ENCODE data around the gene DPT. TPM values are rescaled to one million over a fixed set of nuclear protein-coding genes. Genes with fewer than 3 reads are reported as not detected.

Gene DPT
- total RNA-seq, 1 donor from 2014 or later, result not detected

DNA sequence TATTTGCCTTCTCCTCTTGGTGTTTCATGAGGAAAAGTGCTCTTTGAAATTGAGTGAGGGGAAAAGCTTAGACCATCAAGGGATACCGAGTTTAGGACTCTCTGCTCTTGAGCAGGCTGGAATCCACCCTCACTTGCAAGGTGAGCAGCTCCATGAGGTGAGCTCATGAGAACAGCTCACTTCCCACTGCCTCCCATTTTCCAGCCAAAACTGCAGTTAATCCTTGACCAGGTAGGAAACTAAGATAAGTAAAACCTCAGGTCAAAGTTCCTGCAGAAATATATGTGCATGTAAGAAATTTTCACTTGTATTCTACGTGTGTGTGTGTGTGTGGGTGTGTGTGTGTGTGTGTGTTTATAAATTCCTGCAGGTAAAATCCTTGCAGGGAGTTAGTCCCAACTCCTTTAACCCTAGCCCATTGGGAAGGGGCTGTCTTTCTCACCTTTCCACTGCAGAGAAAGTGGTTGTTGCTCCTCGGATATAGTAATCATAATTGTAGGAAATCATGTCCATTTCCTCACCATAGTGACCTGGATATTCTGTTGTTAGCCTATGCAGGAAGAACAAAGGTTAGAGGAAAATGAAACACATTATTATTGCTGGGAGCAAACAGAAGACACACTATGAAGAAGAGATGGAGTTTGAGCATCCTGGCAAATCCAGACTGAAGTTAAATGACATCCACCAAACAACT, 28.3 kb downstream of the DPT start:
- intact Hi-C loops (cut with micrococcal nuclease), result no loop called here

DNA sequence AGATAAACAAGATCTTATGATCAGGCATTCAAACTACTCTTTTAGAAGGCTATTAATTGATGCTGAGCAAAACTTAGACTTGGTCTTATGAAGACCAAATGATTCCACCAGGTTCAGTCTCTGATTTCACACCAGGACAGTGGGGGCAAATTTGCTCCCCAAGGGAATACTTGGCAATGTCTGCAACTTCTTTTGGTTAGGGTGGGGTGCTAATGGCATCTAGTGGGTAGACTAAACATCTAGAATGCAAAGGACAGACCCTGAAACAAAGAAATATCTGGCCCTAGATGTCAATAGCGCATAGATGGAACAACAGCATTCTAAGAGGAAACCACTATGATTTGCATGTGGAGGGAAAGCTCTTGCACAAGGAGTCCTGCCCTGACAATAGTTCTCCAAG, 30.6 kb downstream of the DPT start:
- intact Hi-C loops (cut with micrococcal nuclease), result no loop called here

DNA sequence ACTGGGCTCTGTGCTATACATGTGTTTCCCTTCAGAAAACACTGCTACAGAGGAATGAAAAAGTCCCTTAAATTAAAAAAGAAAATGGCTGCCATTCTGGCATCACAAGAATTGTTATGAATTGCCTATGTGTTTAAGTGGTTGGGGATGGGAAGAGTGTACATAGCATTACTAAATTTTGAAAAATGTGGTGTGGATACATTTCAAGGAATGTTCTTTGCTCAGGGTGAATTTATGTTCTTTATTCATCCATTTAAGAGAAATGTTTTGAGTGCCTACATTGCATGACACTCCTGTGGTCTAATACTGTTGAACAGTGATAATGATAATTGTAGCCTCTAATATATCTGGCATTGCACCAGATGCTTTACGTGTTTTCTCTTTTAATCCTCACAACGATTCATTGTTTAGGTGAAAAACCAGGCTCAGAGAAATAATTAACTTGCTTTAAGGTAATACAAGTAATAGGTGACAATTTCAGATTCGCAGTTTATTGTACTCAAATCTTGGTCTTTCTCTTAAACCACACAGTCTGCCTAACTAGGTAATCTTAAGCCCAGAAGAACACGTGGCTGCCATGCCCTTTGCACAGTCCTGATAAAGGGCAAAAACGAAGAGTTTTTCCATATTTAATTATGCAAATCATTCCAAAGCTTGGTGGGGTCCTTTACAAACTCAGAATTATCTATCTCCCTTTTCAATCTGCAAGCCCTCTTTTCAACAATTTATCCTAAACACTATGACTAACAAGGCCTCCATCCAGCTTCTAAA, 31.5 kb downstream of the DPT start:
- intact Hi-C loops (cut with micrococcal nuclease), result no loop called here

DNA sequence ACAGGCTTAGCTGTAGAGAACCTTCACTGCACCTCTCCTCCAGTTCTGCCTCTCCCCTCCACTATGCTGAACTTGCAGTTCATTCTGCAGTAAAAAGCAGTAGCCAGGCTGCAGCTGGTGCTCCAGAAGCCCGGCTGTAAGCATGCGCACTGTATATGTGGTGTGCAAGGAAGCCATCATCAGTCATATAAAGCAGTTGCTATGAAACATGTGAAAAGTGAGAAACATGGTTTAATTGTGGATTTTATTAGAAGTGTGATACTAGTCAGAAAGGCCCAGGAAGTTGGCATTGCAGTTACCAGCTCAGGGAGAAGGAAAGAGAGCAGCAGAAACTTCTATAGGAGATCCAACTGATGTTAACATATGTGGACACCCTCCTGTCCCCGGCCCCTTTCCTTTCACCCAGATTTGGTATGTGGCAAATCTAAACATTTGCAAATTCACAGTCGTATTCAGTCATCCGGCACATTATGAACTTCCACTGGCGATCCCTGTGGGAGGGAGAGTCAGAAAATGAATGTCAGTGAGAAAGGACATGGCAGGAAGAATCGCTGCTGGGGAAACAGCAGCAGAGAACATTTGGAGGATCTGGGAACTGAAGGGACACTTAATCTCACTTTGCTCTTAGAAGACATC, 32.8 kb downstream of the DPT start:
- intact Hi-C loops (cut with micrococcal nuclease), result no loop called here

DNA sequence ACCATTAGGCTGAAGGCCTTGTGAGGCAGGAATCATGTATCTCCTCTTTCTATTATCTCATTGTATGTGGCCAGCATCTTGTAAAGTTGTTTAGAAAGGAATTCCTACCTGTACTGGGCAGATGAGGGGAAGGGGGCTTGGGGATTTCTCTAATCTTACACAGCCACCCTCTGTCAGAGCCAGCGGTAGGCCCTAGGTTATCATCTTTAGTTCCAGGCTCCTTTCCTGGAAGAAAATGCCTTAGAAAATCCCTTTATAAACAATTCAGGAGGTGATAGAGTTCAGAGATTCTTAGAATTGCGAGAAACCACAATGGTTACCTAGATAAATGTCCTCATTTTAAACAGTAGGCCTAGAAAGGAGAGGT, 35.2 kb downstream of the DPT start:
- intact Hi-C loops (cut with micrococcal nuclease), result no loop called here

DNA sequence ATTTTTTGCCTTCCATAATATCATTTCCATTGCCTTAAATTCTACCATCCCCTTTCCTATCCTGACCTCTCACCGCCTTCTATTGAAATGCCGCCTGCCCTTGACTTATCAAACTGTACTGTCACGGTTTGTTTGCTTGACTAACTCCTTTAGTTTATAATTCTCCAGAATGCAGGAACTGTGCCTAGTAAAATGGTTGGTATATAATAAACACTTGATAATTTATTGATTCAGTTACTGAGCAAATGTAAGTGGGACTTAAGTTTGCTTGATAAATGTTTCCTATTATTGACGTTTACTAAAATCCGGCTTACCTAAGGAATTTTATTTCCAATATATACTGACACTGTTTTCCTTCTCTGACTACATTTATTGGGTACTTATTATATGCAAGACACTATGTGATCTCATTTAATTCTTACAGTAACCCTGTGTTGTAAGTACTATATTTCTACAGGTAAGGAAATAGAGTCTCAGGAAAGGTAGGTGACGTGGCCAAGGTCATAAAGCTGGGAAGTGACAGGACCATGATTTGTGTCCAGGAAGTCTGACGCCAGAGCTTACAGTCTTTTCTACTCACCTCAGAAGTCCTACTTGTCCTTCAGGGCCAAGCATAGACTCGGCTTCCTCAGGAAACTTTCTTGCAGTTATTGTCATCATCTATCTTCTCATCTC, 35.7 kb downstream of the DPT start:
- intact Hi-C loops (cut with micrococcal nuclease), result no loop called here

DNA sequence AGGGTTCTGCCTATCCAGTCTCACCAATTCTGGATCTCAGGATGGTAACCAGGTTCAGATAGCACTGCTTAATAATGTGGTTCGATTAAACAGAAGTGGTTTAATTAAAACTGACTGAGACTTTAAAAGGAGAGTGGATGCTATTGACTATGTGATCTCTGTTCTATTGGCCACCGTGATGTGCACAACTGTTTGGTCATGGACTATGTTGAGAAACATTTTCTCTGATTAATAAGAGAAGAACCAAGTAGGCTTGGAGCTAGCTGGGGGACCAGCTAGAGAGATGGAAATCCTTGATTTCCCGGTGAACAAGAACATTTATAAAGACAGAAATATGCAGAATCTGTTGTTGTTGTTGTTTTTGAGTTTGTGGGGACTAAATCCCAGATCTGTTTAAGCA, 36.5 kb downstream of the DPT start:
- intact Hi-C loops (cut with micrococcal nuclease), result no loop called here

DNA sequence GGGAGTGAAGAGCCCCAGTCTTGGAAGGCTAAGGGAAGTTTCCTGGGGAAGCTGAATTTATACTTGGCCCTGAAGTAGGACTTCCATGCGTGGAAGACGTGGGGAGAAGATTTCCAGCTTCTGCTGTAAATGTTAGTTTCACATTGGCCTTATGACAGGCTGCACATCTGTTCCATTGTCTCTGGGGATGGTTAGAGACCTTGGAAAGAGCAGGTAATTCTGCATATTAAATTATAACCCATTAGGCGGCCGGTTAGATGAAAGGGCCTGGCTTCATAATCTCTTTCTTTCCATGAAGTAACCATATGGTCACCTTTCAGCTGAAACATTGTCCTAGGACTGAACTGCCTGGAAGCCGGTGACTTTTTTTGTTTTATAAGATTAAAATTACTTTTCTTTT, 37.5 kb downstream of the DPT start:
- intact Hi-C loops (cut with micrococcal nuclease), result no loop called here

DNA sequence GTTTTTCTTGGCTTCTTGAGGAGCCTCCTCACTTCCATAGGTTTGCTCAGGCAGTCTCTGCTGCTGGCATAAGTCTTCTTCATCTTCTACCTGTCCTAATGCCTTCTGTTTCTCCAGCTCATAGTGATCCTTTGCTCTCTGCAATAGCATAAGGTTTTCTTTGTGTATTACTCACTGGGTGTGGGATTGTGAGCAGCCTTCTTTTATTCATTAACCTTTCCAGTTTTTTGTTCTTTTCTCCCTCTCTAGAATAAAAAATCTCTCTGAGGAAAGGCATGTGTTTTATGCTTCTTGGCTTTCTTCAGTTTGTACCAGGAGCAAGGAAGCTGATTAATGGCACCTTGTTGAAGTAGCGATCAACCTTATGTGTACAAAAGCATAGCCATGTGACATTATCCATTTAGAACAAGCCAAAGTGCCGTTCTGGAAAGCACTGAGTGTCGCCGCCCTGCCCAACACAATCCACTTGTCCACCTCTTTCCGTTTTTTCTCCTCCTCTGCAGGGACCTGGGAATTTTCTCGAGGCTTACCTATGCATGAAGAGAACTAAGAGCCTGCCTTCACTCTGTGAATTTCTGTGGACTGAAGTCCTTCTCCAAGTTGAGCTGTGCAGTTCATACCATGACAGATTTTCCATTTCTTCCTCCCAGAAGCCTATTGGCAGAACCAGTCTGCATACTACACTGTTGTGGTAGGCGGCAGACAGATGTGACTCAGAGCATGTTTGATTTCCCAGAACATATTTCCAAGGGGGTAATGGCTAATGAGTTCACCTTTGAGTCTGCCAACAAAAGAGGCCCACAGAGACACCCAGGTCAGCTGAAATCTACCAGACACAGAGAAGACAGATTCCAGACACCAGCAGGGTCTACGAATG, 39.0 kb downstream of the DPT start:
- intact Hi-C loops (cut with micrococcal nuclease), result no loop called here

DNA sequence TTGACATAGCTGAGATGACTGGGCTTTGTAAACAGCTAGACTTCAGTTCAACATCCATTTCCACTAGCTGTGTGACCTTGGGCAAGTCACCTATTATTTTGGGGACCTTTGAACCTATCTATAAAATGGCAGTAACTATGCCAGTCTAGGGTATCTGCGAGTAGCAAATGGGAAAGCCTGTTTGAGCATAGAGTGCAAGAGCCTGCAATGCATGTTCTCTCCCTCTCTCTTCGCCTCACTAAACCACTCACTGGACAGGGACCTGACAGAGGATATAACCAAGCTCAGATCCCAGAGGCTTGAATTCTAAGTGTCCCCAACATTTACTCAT, 39.7 kb downstream of the DPT start:
- intact Hi-C loops (cut with micrococcal nuclease), result no loop called here

DNA sequence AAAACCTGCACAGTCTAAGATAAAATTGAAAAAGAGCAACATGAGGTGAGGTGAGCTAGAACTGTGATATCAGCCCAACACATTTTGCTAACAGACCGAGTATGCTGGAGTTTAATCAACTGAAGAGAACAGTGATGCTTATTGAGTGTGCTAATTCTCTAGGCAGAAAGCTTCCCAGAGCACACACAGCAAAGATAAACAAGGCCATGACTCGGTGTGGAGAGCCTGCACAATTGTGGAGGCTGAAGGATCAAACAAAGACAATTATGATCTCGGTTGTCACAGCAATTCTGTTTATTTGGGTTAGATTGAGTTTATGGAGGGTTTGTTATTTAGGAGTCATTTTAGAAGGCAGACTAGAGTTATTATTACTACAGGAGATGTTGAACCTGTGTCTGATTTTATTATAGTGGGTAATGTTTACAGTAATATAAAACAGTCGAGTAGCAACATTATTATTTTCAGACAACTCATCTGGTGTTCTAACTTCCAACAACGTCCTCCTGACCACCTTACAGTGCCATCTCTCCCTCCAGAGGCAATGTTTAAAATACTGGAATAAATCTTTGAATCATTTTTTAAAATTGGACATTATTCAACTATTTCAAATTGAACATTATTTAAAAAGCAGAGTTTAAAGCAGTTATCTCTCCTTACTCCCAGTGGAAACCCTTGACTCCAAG, 40.2 kb downstream of the DPT start:
- intact Hi-C loops (cut with micrococcal nuclease), result no loop called here

DNA sequence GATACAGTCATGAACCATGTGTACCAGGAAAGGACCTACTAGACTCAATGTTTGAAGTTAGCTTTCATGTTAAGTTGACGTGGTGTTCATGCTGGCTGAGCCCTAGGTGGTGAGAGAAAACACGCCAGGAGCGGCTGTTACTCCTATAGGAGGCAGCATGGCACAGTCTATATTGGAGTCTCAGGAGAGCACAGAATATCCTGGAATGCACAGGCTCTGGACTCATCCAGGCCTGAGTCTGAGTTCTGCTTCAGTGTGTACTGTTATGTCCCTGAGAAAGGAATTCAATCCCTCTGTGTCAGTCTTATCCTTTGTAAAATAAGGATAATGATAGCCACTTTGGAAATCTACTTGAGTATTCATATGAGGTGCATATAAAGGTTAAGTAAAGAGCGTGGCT, 41.2 kb downstream of the DPT start:
- intact Hi-C loops (cut with micrococcal nuclease), result no loop called here

DNA sequence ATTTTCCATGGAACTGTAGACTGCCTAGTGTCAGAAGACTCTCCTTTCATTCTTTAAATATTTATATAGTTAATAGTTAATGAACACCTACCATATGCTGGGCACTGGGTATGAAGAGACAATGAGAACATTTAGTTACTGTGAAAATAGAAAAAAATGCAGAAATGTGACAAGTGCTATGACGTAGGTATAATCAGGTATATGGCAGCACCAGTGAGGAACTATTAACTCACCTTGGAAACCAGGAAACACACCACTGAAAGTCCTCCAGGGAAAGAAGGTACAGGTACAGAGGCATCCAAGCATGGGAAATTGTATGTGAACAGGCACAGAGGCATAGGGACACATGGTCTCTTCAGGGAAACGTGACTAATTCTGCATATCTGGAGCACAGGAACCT, 42.3 kb downstream of the DPT start:
- intact Hi-C loops (cut with micrococcal nuclease), result no loop called here

DNA sequence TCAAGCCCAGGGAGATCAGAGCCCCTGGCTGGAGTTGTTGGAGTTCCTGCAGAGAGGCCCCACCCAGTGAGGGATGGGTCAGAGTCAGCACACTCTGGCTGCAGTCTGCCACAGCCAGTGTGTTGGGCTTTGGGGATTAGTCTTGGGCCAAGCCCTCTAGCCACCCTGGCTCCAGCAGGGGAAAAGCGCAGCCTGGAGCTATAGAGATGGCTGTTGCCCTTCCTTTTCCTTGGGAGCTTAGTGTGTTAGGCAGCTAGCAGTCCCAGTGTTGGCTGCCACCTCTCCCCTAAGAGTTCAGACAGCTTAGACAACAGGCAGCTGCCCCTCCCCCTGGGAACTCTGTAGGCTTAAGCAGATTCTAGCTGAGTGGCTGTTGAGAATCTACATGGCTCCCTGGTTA, 45.1 kb downstream of the DPT start:
- intact Hi-C loops (cut with micrococcal nuclease), result no loop called here

DNA sequence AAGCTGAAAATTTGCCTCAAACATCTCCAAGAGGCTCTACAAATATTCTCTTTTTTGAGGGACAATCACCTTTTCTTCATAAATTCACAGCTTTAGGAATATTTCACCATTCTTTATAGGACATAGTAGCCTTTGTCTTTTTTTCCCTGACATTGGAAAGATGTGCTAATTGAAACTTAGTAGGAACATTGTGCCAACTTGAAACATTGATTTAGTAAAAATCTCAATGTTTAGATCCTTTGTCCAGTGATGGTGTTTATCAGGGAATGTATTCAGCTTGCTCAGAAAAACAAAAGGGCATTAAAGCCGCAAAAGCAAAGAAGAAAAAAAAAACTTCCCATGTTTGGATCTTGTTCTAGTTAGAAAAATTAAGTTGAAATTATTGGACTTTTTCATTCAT, 52.1 kb downstream of the DPT start:
- intact Hi-C loops (cut with micrococcal nuclease), result no loop called here

DNA sequence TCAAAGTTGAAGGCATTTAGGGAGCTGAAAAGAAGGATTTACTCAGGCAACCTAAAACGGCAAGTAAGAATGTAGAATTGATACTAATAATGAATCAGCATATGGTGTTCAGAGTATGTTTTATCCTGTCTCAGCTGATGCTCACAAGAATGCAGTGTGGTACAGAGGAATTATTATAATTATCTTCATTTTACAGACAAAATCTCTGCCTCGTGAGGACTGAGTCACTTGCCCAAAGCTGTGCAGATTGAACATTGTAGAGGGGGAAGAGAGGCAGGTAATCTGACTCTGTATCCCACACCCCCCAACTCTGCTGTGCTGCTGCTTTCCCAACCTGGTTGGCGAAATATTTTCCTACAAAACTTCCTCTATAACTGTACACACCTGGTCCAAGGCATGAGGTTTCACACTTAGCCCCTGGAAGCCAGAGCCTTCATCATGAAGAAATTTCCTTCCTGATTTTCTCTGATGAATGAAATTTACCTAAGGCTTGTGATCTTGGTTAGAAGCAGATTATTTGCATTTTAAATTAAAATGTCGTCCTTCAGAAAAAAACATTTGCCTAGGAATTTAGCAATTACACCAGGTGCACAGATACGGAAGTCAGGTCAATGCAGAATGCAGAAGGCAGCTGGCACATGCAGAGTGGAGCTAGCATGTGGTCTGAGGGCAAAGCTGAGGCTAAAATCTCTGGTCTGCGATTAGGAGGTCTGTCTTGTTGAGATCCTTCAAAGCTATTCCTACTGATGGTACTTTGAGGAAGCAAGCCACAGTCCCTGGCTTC, 52.8 kb downstream of the DPT start:
- intact Hi-C loops (cut with micrococcal nuclease), result no loop called here

DNA sequence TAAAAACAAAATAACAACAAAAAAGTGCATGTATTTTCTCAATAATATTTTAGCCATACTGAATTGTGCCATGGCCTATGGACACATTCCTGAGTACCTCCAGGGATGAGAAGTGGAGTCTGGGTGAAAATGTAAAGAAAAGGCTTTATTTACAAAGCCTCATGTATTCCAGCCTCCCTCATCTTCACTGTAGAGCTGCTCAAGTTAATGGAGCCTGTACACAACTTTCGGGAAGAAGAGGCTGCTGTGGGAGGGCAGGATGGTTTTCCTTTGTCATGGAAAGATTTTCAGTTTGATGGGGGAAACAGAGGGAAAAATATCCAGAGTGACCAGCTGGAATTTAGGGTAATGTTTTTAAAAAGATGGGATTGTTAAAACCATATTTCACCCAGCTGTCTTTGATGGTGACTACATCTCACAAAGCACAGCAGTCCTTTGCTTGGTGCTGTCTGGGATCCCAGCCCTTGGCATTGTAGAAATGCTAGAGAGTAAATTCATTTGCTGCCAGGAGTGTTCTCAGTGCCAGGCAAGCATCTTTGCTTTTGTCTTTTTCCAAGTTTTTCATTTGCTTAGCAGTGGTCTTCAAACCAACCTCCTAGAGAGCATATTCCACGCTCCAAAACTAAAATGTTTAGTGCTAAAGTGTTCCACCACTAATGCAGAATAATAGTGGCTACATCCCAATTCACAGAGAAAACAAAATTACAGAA, 54.9 kb downstream of the DPT start:
- intact Hi-C loops (cut with micrococcal nuclease), result no loop called here

DNA sequence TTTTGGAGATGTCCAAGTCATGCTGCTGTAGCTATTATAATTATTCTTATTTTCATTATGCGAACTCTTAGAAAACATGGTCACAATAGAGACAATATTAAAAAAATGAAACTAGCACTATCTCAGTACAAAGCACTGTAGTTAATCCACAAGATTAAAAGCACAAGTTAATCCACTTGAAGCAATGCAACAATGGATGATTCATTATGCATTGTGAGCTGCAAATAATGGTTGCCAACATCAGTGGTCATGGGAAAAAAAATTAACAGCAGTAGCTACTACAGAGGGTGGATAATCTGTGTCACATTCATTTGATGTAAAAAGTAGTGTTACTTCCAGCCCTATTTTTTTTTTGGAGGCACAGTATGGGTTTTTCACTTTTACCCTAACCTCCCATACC, 56.7 kb downstream of the DPT start:
- intact Hi-C loops (cut with micrococcal nuclease), result no loop called here

DNA sequence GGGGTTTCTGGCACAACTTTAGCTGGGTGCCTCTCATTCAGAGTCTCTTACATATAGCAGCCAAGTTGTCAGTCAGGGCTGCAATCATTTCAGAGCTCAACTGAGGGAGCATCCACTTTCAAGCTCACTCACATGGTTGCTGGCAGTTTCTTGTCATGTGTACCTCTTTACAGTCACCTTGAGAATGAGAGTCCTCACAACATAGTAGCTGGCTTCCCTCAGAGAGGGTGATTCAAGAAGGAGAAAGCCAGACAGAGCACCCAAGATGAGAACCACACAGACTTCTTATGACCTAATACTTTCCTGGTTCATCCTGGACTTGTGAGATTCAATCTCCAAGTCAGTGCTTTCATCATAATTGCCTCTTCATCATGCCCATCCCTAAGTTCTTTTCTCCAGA, 57.2 kb downstream of the DPT start:
- intact Hi-C loops (cut with micrococcal nuclease), result no loop called here

All from T-helper 2 cell treated with Interferon-gamma antibody and Interleukin-4, amounts not matched to agents 100 ng/mL and 5 ng/mL, for 36 hours (primary cell).